ENCODE results near the gene FBXL2.

Gene FBXL2

DNA sequence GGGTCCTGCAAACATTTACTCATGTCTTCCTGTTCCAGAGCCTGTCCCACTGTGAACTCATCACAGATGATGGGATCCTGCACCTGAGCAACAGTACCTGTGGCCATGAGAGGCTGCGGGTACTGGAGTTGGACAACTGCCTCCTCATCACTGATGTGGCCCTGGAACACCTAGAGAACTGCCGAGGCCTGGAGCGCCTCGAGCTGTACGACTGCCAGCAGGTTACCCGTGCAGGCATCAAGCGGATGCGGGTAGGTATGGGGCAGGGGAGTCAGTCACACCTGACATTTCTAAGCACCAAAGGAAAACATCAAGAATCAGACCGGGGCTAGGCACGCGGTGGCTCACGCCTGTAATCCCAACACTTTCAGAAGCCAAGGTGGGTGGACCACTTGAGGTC lies 106.7 kb downstream of the FBXL2 start:
- Histone ChIP-seq H3K27ac (ENCODE audit: low read length) (no peak overlapping the region), H3K4me3 (ENCODE audit: low read length in 2 of 2) (no peak overlapping the region), H3K4me1 (ENCODE audit: control insufficient read depth, insufficient read depth, low read length) (no peaks in the 10 kb centered on the region), H3K36me3 (ENCODE audit: control insufficient read depth in 2 of 2, insufficient read depth in 2 of 2, low read length in 2 of 2) (peaks cover 23 to 31% of the 10 kb centered on the region in 2 donors), H3K9me3 (ENCODE audit: control insufficient read depth in 2 of 2, low read length in 2 of 2) (no peaks in the 10 kb centered on the region), H3K9ac (ENCODE audit: low read length in 2 of 2) (no peak overlapping the region), H3K27me3 (ENCODE audit: control insufficient read depth in 1 of 2, insufficient read depth in 2 of 2, low read length in 2 of 2) (no peaks in the 10 kb centered on the region)

DNA sequence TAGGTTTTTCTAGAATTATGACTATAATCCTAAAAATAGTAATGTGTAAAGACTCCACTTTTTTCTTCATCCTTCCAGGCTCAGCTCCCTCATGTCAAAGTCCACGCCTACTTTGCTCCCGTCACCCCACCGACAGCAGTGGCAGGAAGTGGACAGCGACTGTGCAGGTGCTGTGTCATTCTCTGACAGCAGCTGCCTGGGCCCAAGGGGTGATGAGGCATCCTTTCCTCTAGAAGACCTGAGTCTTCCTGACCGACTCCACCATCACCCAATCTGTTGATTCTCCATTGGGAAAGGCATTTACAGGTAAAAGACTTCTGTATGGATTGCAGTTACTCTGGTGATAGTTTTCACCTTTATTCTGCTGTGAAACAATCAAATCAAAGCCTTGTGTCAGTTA lies 108.2 kb downstream of the FBXL2 start:
- Histone ChIP-seq H3K4me3 (ENCODE audit: low read length in 2 of 2) (no peak overlapping the region), H3K9ac (ENCODE audit: low read length in 2 of 2) (no peak overlapping the region), H3K36me3 (ENCODE audit: control insufficient read depth in 2 of 2, insufficient read depth in 2 of 2, low read length in 2 of 2) (peaks cover 31 to 40% of the 10 kb centered on the region in 2 donors), H3K27me3 (ENCODE audit: control insufficient read depth in 1 of 2, insufficient read depth in 2 of 2, low read length in 2 of 2) (no peaks in the 10 kb centered on the region), H3K4me1 (ENCODE audit: control insufficient read depth, insufficient read depth, low read length) (no peaks in the 10 kb centered on the region), H3K9me3 (ENCODE audit: control insufficient read depth in 2 of 2, low read length in 2 of 2) (no peaks in the 10 kb centered on the region), H3K27ac (ENCODE audit: low read length) (no peak overlapping the region)

DNA sequence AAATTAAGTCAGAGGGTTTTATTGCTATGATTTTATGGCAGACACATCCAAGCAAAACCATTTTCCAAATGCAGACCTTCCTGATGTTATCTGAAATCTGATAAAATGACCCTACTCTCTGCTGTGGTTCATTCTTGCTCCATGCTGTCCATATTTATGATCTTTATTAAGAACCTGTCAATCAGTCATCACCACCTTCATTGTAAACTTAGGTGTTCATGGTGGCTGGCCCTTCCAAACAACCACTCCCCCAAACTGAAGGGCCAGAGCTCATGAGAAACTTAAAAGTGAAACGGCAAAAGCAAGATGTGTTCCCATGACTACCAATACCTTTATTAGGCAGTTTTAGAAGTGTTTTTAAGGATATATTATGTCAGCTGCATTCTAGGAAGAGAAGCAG lies 109.4 kb downstream of the FBXL2 start:
- Histone ChIP-seq H3K4me1 (ENCODE audit: control insufficient read depth, insufficient read depth, low read length) (no peaks in the 10 kb centered on the region), H3K9ac (ENCODE audit: low read length in 2 of 2) (no peak overlapping the region), H3K4me3 (ENCODE audit: low read length in 2 of 2) (no peak overlapping the region), H3K27me3 (ENCODE audit: control insufficient read depth in 1 of 2, insufficient read depth in 2 of 2, low read length in 2 of 2) (no peaks in the 10 kb centered on the region), H3K36me3 (ENCODE audit: control insufficient read depth in 2 of 2, insufficient read depth in 2 of 2, low read length in 2 of 2) (peaks cover 32 to 47% of the 10 kb centered on the region in 2 donors), H3K27ac (ENCODE audit: low read length) (no peak overlapping the region), H3K9me3 (ENCODE audit: control insufficient read depth in 2 of 2, low read length in 2 of 2) (no peaks in the 10 kb centered on the region)

DNA sequence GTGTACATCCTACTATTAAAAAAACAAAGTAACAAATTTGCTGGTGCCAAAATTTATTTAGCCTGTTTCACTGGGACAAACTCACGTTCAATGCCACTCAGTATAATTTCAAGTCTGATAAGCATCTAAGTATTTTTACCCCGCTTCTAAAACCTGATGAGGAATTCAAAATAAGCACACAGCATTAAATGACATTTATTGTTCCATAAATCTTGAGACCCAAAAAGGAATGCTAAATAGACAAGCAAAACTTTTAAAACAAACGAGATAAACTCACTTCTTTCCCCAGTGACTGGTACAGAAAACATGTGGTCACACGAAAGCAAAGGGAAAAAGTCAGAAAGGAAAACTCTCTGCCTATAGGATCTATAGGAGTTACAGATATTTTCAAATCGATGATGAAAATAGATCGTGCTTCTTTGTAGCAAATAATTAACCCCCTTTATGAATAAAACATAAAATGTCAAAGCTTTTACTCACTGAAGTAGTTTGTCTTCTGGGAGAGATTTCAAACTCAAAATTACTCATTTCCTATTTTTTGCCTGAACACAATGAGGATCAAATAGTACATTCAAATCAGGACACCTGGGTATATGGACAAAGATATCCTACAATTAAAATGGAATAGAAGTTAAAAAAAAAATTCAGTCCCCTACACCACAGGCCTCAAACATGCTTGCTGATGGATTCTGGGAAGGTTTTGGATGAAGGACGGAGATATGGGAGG lies 111.3 kb downstream of the FBXL2 start:
- H3K36me3 ChIP-seq (ENCODE audit: control insufficient read depth in 2 of 2, insufficient read depth in 2 of 2, low read length in 2 of 2), result peaks cover 42 to 53% of the 10 kb centered on the region in 2 donors
- no peaks in the 10 kb centered on the region for H3K27me3 ChIP-seq (ENCODE audit: control insufficient read depth in 1 of 2, insufficient read depth in 2 of 2, low read length in 2 of 2)
- H3K9ac ChIP-seq (ENCODE audit: low read length in 2 of 2), result no peak overlapping the region
- no peaks in the 10 kb centered on the region for H3K9me3 ChIP-seq (ENCODE audit: control insufficient read depth in 2 of 2, low read length in 2 of 2)
- H3K4me3 ChIP-seq (ENCODE audit: low read length in 2 of 2), result no peak overlapping the region
- no peak overlapping the region for H3K27ac ChIP-seq (ENCODE audit: low read length)
- H3K4me1 ChIP-seq (ENCODE audit: control insufficient read depth, insufficient read depth, low read length), result no peaks in the 10 kb centered on the region

DNA sequence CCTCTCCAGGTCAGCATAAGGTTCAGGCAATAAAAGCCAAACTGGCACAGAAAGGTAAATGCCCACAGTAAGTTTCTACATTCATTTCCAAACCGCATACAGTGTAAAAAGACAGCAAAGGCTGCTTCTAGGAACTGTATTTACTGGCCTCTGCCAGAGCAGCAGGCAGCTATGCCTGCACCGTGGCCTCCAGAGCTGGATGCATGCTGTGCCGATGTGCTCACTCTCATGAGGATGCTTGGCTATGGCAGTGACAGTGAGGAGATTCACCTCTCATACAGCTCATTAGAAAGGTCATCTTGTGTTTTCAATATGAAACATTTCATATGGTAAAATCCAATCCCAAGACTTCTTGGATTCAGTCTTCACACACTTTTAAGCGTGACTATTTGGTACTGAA lies 112.7 kb downstream of the FBXL2 start:
- Histone ChIP-seq H3K4me1 (ENCODE audit: control insufficient read depth, insufficient read depth, low read length) (no peaks in the 10 kb centered on the region), H3K9ac (ENCODE audit: low read length in 2 of 2) (no peak overlapping the region), H3K27me3 (ENCODE audit: control insufficient read depth in 1 of 2, insufficient read depth in 2 of 2, low read length in 2 of 2) (no peaks in the 10 kb centered on the region), H3K4me3 (ENCODE audit: low read length in 2 of 2) (no peak overlapping the region), H3K9me3 (ENCODE audit: control insufficient read depth in 2 of 2, low read length in 2 of 2) (no peaks in the 10 kb centered on the region), H3K27ac (ENCODE audit: low read length) (no peak overlapping the region), H3K36me3 (ENCODE audit: control insufficient read depth in 2 of 2, insufficient read depth in 2 of 2, low read length in 2 of 2) (peaks cover 35 to 43% of the 10 kb centered on the region in 2 donors)

DNA sequence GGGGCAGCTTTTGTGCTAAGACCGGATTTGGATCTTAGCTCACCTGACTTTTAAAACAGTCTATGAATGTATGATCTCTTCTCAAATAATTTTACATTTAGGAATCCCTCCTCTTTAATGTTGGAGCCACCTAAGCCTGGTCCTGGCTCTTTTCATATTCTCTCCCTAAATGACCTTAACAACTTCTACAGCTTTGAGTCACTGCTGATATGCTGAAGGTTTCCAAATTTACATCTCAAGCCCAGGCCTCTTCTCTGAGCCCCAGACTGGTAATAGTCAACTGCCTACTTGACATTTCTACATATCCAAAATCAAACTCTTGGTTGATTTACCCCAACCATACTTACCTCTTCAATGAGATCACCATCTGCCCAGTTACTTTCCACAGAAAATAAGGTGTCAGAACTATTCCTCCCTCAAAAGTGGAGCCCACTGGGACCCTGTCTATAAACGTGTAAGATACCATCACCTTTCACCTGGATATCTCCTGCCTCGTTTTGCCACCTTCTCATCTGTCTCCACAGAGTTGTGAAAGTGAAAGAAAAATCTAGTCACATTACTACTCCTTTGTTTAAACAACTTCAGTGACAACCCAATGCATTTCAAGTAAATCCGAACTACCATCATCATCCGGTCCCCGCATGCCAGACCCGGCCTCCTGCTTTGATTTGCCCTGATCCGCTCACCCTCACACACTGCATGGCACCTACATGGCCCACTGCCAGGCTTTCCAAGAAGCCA lies 114.2 kb downstream of the FBXL2 start:
- Histone ChIP-seq H3K4me1 (ENCODE audit: control insufficient read depth, insufficient read depth, low read length) (no peaks in the 10 kb centered on the region), H3K9ac (ENCODE audit: low read length in 2 of 2) (no peak overlapping the region), H3K4me3 (ENCODE audit: low read length in 2 of 2) (no peak overlapping the region), H3K36me3 (ENCODE audit: control insufficient read depth in 2 of 2, insufficient read depth in 2 of 2, low read length in 2 of 2) (peaks cover 36 to 40% of the 10 kb centered on the region in 2 donors), H3K27me3 (ENCODE audit: control insufficient read depth in 1 of 2, insufficient read depth in 2 of 2, low read length in 2 of 2) (no peaks in the 10 kb centered on the region), H3K9me3 (ENCODE audit: control insufficient read depth in 2 of 2, low read length in 2 of 2) (no peaks in the 10 kb centered on the region), H3K27ac (ENCODE audit: low read length) (no peak overlapping the region)

DNA sequence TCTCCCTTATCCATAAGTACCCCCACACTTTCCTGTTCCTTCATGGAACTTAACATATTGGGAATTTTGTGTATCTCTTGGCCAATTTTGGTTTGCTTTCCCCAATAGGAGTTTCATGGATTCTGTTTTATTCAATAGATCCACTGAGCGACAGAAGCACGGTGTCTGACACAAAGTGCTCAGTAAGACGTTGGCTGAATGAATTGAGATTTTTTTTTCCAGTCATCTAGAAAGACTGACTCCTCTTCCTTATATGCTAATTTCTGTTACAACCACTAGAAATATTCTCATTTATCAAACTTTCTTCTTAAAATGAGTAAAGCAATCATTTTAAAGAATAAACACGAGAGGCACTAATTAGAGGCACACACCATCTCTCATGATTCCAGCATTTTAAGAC lies 114.9 kb downstream of the FBXL2 start:
- Histone ChIP-seq H3K9me3 (ENCODE audit: control insufficient read depth in 2 of 2, low read length in 2 of 2) (no peaks in the 10 kb centered on the region), H3K9ac (ENCODE audit: low read length in 2 of 2) (no peak overlapping the region), H3K4me3 (ENCODE audit: low read length in 2 of 2) (no peak overlapping the region), H3K27me3 (ENCODE audit: control insufficient read depth in 1 of 2, insufficient read depth in 2 of 2, low read length in 2 of 2) (no peaks in the 10 kb centered on the region), H3K4me1 (ENCODE audit: control insufficient read depth, insufficient read depth, low read length) (no peaks in the 10 kb centered on the region), H3K36me3 (ENCODE audit: control insufficient read depth in 2 of 2, insufficient read depth in 2 of 2, low read length in 2 of 2) (peaks cover 40 to 41% of the 10 kb centered on the region in 2 donors), H3K27ac (ENCODE audit: low read length) (no peak overlapping the region)

DNA sequence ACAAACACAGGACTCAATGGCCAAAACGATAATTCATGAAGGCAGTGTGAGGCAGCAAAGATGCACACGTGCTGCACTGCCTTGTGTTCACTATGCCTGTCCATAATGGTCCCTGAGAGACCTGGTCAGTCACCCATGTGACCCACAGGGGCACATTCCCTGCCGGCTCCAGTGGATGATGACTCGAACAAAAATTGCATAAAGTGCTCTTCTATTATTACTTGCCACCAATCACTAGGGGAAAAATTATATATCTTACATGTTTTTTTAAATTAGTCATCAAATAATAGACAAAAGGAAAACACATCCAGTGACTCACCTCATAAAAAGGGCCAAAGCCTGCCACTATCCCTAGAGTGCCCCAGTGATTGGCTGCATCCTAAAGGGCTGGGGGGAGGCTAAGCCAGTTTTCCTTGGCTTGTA lies 115.5 kb downstream of the FBXL2 start:
- Histone ChIP-seq H3K36me3 (ENCODE audit: control insufficient read depth in 2 of 2, insufficient read depth in 2 of 2, low read length in 2 of 2) (peaks cover 39 to 44% of the 10 kb centered on the region in 2 donors), H3K9me3 (ENCODE audit: control insufficient read depth in 2 of 2, low read length in 2 of 2) (no peaks in the 10 kb centered on the region), H3K9ac (ENCODE audit: low read length in 2 of 2) (no peak overlapping the region), H3K27me3 (ENCODE audit: control insufficient read depth in 1 of 2, insufficient read depth in 2 of 2, low read length in 2 of 2) (no peaks in the 10 kb centered on the region), H3K4me1 (ENCODE audit: control insufficient read depth, insufficient read depth, low read length) (no peaks in the 10 kb centered on the region), H3K4me3 (ENCODE audit: low read length in 2 of 2) (no peak overlapping the region), H3K27ac (ENCODE audit: low read length) (no peak overlapping the region)

DNA sequence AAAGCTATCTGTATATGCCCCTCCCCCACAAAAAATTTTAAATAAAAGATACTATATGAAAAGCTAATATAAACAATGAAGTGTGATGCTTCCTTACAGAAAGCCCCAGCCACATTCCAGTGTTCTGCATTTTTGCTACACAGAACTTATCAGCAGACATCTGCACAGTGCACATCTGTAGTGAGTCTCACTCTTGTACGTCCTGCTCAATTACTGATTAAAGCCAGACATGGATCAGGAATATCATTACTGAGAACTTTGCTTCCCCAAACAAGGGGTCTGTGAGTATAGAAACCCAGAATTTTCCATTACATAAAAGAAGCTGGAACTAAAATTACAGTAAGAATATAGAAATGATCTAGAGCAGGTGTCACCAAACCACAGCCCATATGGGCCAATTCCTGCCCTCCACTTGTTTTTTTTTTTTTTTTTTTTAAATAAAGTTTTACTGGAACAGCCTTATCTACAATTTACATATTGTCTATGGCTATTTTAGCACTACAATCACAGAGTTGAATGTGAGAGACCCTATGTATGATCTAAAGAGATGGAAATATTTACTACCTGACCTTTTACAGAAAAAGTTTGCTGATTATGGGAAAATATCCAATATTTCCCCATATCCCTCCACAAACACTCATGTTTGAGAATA lies 117.3 kb downstream of the FBXL2 start:
- Histone ChIP-seq H3K27ac (ENCODE audit: low read length) (no peak overlapping the region), H3K9ac (ENCODE audit: low read length in 2 of 2) (no peak overlapping the region), H3K4me3 (ENCODE audit: low read length in 2 of 2) (no peak overlapping the region), H3K9me3 (ENCODE audit: control insufficient read depth in 2 of 2, low read length in 2 of 2) (no peaks in the 10 kb centered on the region), H3K4me1 (ENCODE audit: control insufficient read depth, insufficient read depth, low read length) (no peaks in the 10 kb centered on the region), H3K27me3 (ENCODE audit: control insufficient read depth in 1 of 2, insufficient read depth in 2 of 2, low read length in 2 of 2) (no peaks in the 10 kb centered on the region), H3K36me3 (ENCODE audit: control insufficient read depth in 2 of 2, insufficient read depth in 2 of 2, low read length in 2 of 2) (peaks cover 49 to 56% of the 10 kb centered on the region in 2 donors)

DNA sequence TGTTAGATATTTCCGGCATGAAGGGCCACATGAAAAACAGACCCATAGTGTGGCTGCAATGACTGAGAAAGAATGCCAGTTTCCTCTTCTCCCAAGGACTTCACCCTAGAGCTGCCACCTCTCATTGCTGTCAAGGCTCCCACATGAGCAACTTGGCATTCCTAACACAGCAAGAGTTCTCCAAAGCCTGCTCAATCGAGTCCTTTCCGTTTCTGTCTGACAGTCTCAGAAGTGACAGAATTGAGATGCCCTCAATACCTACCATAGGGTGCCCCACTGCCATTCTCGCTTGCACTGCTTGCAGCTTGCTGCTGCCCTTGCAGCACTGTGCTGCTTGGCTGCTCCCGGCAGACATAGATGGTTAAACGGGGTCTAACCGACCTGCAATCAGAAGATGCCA lies 118.7 kb downstream of the FBXL2 start:
- H3K27me3 ChIP-seq (ENCODE audit: control insufficient read depth in 1 of 2, insufficient read depth in 2 of 2, low read length in 2 of 2), result no peaks in the 10 kb centered on the region
- H3K4me3 ChIP-seq (ENCODE audit: low read length in 2 of 2), result no peak overlapping the region
- peaks cover 50 to 59% of the 10 kb centered on the region in 2 donors for H3K36me3 ChIP-seq (ENCODE audit: control insufficient read depth in 2 of 2, insufficient read depth in 2 of 2, low read length in 2 of 2)
- H3K27ac ChIP-seq (ENCODE audit: low read length), result no peak overlapping the region
- no peaks in the 10 kb centered on the region for H3K9me3 ChIP-seq (ENCODE audit: control insufficient read depth in 2 of 2, low read length in 2 of 2)
- H3K9ac ChIP-seq (ENCODE audit: low read length in 2 of 2), result no peak overlapping the region
- no peaks in the 10 kb centered on the region for H3K4me1 ChIP-seq (ENCODE audit: control insufficient read depth, insufficient read depth, low read length)

Measured in stomach smooth muscle (tissue), 2 donors.